PFSK-1 (cell line): ENCODE results near the gene ZNF611.

Experiments used
- FOXP2 ChIP-seq: optimal IDR thresholded peaks from 2 replicates; pipeline ENCODE3; 2011; ENCODE audit warnings: borderline replicate concordance, control low read depth, inconsistent platforms; ENCODE audit not compliant: insufficient read depth; ENCODE audit errors: extremely low read length, extremely low read depth
- POLR2AphosphoS5 ChIP-seq: IDR thresholded peaks from 2 replicates; pipeline ENCODE4 v1.6.1; 2012; ENCODE audit warnings: low read depth, mild to moderate bottlenecking, control low read depth, low read length, moderate library complexity
- REST ChIP-seq, 2 experiments: IDR thresholded peaks; 2 replicates each; pipeline versions ENCODE4 v1.6.1 to v1.8.0; 2011 to 2012; ENCODE audit warnings: low read depth in 2 of 2, low read length in 2 of 2, control low read depth in 1 of 2, inconsistent platforms in 1 of 2, mild to moderate bottlenecking in 1 of 2, moderate library complexity in 1 of 2; ENCODE audit not compliant: insufficient read depth in 1 of 2
- SIN3A ChIP-seq: IDR thresholded peaks from 2 replicates; pipeline ENCODE4 v1.6.1; 2012; ENCODE audit warnings: mild to moderate bottlenecking, low read length, moderate library complexity, borderline replicate concordance; ENCODE audit not compliant: insufficient read depth
- TAF1 ChIP-seq: IDR thresholded peaks from 2 replicates; pipeline ENCODE4 v1.6.1; 2012; ENCODE audit warnings: low read length, control low read depth, borderline replicate concordance; ENCODE audit not compliant: insufficient read depth

The ZNF611 gene

GRCh38 chr19:52716522-52716921 lies 18.3 kb downstream of the ZNF611 start:
- TF ChIP-seq TAF1 (no peak), REST (IDR thresholded peaks at IDR 0.05; ENCODE audit: insufficient read depth in 1 of 2, low read depth in 2 of 2, low read length in 2 of 2) (no peak), FOXP2 (no peak)

- no peak for TF ChIP-seq REST (IDR thresholded peaks at IDR 0.05; ENCODE audit: insufficient read depth in 1 of 2, low read depth in 2 of 2, low read length in 2 of 2)
- no peak for TF ChIP-seq FOXP2
- TF ChIP-seq SIN3A: no peak
- TF ChIP-seq TAF1: no peak
- TF ChIP-seq POLR2AphosphoS5: no peak
Observed at GRCh38 chr19:52710538-52710937, 24.3 kb downstream of the ZNF611 start.

- no peak for TF ChIP-seq TAF1
- TF ChIP-seq REST (IDR thresholded peaks at IDR 0.05; ENCODE audit: insufficient read depth in 1 of 2, low read depth in 2 of 2, low read length in 2 of 2): no peak
- no peak for TF ChIP-seq SIN3A
- no peak for TF ChIP-seq FOXP2
- TF ChIP-seq POLR2AphosphoS5: no peak
Observed at GRCh38 chr19:52703917-52704316, 30.9 kb downstream of the ZNF611 start.

GRCh38 chr19:52700673-52701072 lies 34.2 kb downstream of the ZNF611 start:
- TF ChIP-seq REST (IDR thresholded peaks at IDR 0.05; ENCODE audit: insufficient read depth in 1 of 2, low read depth in 2 of 2, low read length in 2 of 2) (no peak), TAF1 (no peak), SIN3A (no peak), POLR2AphosphoS5 (no peak), FOXP2 (no peak)

- TF ChIP-seq POLR2AphosphoS5: no peak
- TF ChIP-seq TAF1: no peak
- no peak for TF ChIP-seq SIN3A
- TF ChIP-seq FOXP2: no peak
- TF ChIP-seq REST (IDR thresholded peaks at IDR 0.05; ENCODE audit: insufficient read depth in 1 of 2, low read depth in 2 of 2, low read length in 2 of 2): no peak
Observed at GRCh38 chr19:52695996-52696395, 38.8 kb downstream of the ZNF611 start.
